Loucy (cell line): Measurements from ENCODE around the gene PGM2.

Source experiments
- CTCF ChIP-seq: fragments of 200-600 bp; sonication (generic); conservative IDR thresholded peaks from 2 replicates; pipeline ENCODE4 v1.5.1; 2014; ENCODE audit warnings: mild to moderate bottlenecking, antibody characterized with exemption, low read length
- EZH2phosphoT487 ChIP-seq: fragments of 200-600 bp; IDR thresholded peaks from 2 replicates; pipeline ENCODE4 v1.6.1; 2018; ENCODE audit warnings: antibody characterized with exemption, mild to moderate bottlenecking, moderate library complexity, borderline replicate concordance

GRCh38 chr4:37876156-37876555 is 49.7 kb downstream of the PGM2 start:
- TF ChIP-seq CTCF (no peak), EZH2phosphoT487 (no peak)
